B cell (primary cell): ENCODE results near the gene MROH9. TPM values are rescaled to one million over a fixed set of nuclear protein-coding genes. Genes with fewer than 3 reads are reported as not detected.

Experiments used
- ATAC-seq: fragments of 200-7000 bp; cut with Tn5 transposase; one replicate; pipeline ENCODE4 v1.10.0; 2021; ENCODE audit warnings: low read depth, mild to moderate bottlenecking, moderate number of reproducible peaks, moderate library complexity
- CTCF ChIA-PET: fragments of 350-600 bp; sonication (Branson Sonifier 250); formaldehyde crosslinking; loops from one replicate; lab custom pipeline; 2021; ENCODE audit warnings: antibody characterized with exemption, inconsistent platforms; lab: Charles Lee
- POLR2A ChIA-PET: fragments of 350-600 bp; sonication (Branson Sonifier 250); formaldehyde crosslinking; loops from one replicate; lab custom pipeline; 2021; ENCODE audit warnings: antibody characterized with exemption; lab: Charles Lee
- DNase-seq: peaks from one replicate; pipeline ENCODE4 v3.0.0; 2013
- H2AFZ ChIP-seq: 2 replicates; pipeline ENCODE4 v1.6.1; 2012; ENCODE audit warnings: mild to moderate bottlenecking, low read depth, low read length; ENCODE audit not compliant: insufficient read depth, poor library complexity, severe bottlenecking
- H3K27ac ChIP-seq, 2 donors: 1 replicate in 1 of 2; 2 replicates in 1 of 2; pipeline ENCODE4 v1.5.1; 2012 to 2013; ENCODE audit warnings: low read length in 2 of 2, mild to moderate bottlenecking in 2 of 2, moderate library complexity in 1 of 2
- H3K27me3 ChIP-seq, 4 experiments: fragments of 200-600 bp in 1 of 4; sonication (generic) in 1 of 4; replicated peaks in 1 of 4; 1 replicate in 2 of 4; 2 replicates in 2 of 4; pipeline versions ENCODE4 v1.6.1 to v1.7.0; 2013 to 2016; ENCODE audit warnings: low read length in 3 of 4, mild to moderate bottlenecking in 2 of 4, mixed read lengths in 1 of 4, moderate library complexity in 1 of 4; ENCODE audit not compliant: insufficient read depth in 4 of 4, control insufficient read depth in 3 of 4; ENCODE audit errors: control extremely low read depth in 1 of 4
- H3K36me3 ChIP-seq, 2 experiments: replicated peaks in 1 of 2; 1 replicate in 1 of 2; 2 replicates in 1 of 2; pipeline versions ENCODE4 v1.6.1 to v1.7.1; 2013; ENCODE audit warnings: low read length in 1 of 2; ENCODE audit not compliant: insufficient read depth in 2 of 2, control insufficient read depth in 1 of 2; ENCODE audit errors: control extremely low read depth in 1 of 2, extremely low read depth in 1 of 2
- H3K4me1 ChIP-seq, 2 donors: fragments of 200-600 bp in 1 of 2; sonication (generic) in 1 of 2; 1 replicate in 1 of 2; 2 replicates in 1 of 2; pipeline versions ENCODE4 v1.5.1 to v1.6.1; 2013 to 2017; ENCODE audit warnings: low read length in 2 of 2; ENCODE audit not compliant: control insufficient read depth in 2 of 2, insufficient read depth in 2 of 2
- H3K4me2 ChIP-seq: replicated peaks from 2 replicates; pipeline ENCODE3; 2012; ENCODE audit warnings: mild to moderate bottlenecking, low read depth, low read length; ENCODE audit not compliant: poor library complexity, severe bottlenecking
- H3K4me3 ChIP-seq, 5 experiments: fragments of 200-600 bp in 1 of 5; sonication (generic) in 1 of 5; 1 replicate in 3 of 5; 2 replicates in 2 of 5; pipeline versions ENCODE4 v1.5.1 to v1.7.0; 2011 to 2016; ENCODE audit warnings: low read length in 4 of 5, mild to moderate bottlenecking in 4 of 5, low read depth in 2 of 5, control low read depth in 1 of 5, moderate library complexity in 1 of 5; ENCODE audit not compliant: insufficient read depth in 1 of 5; ENCODE audit errors: control extremely low read depth in 1 of 5, extremely low read depth in 1 of 5
- H3K79me2 ChIP-seq: fragments of 200-600 bp; sonication (generic); one replicate; pipeline ENCODE4 v1.6.0; 2016; ENCODE audit warnings: low read length; ENCODE audit not compliant: control insufficient read depth, insufficient read depth
- H3K9ac ChIP-seq: fragments of 200-600 bp; sonication (generic); 2 replicates; pipeline ENCODE4 v1.6.1; 2017; ENCODE audit warnings: mild to moderate bottlenecking, low read length, moderate library complexity
- H3K9me3 ChIP-seq, 3 donors: one replicate each; pipeline versions ENCODE4 v1.6.1 to v1.7.1; 2013; ENCODE audit warnings: low read length in 2 of 3; ENCODE audit not compliant: control insufficient read depth in 2 of 3, insufficient read depth in 1 of 3; ENCODE audit errors: control extremely low read depth in 1 of 3
- H4K20me1 ChIP-seq: 2 replicates; pipeline ENCODE4 v1.6.0; 2012; ENCODE audit warnings: mild to moderate bottlenecking, low read length; ENCODE audit not compliant: insufficient read depth, control insufficient read depth, poor library complexity, severe bottlenecking
- H3K27ac Mint-ChIP-seq: one replicate; pipeline ENCODE4 v1.8.0; 2021; ENCODE audit warnings: mixed read lengths
- H3K27me3 Mint-ChIP-seq: one replicate; pipeline ENCODE4 v1.8.0; 2021; ENCODE audit warnings: mixed read lengths
- H3K4me1 Mint-ChIP-seq: one replicate; pipeline ENCODE4 v1.8.0; 2021; ENCODE audit warnings: mixed read lengths
- H3K4me3 Mint-ChIP-seq: one replicate; pipeline ENCODE4 v1.8.0; 2021; ENCODE audit warnings: mixed read lengths
- H3K9me3 Mint-ChIP-seq: one replicate; pipeline ENCODE4 v1.8.0; 2022; ENCODE audit warnings: mixed read lengths; ENCODE audit not compliant: insufficient read depth
- CTCF ChIP-seq: fragments of 200-600 bp; IDR thresholded peaks from one replicate; pipeline ENCODE4 v1.8.0; 2022; ENCODE audit warnings: antibody characterized with exemption, mild to moderate bottlenecking
- EZH2 ChIP-seq: IDR thresholded peaks from 2 replicates; pipeline ENCODE4 v1.6.1; 2012; ENCODE audit warnings: borderline replicate concordance, low read depth, mild to moderate bottlenecking, moderate library complexity, low read length; ENCODE audit not compliant: insufficient read depth, poor library complexity, severe bottlenecking
- WGBS: methylation state at CpG from one replicate; pipeline ENCODE4 v1.1.5; 2013; ENCODE audit warnings: missing lambda C conversion rate; ENCODE audit not compliant: insufficient coverage; 5-methylcytosine and 5-hydroxymethylcytosine counted together
- intact Hi-C: fragments of 100-400 bp; cut with micrococcal nuclease; formaldehyde crosslinking; loops from one replicate; pipeline ENCODE4 v1.10.0; 2022
- polyA plus RNA-seq: library from polyadenylated mRNA; depleted of rRNA; stranded (reverse); fragments of >200 nt; gene quantifications from 2 replicates; pipeline ENCODE4 v1.2.3, GENCODE V29; 2012
- total RNA-seq, 2 donors: library from RNA; stranded (reverse); fragments of 120-200 nt in 1 of 2; gene quantifications; 1 replicate in 1 of 2; 2 replicates in 1 of 2; pipeline versions ENCODE4 v1.2.3 to v1.2.4, GENCODE V29; 2013 to 2022

The MROH9 gene
- total and polyA plus RNA-seq, 2 donors (not counting 1 experiment from before 2014, with no cell fraction given) = not detected

- H3K4me3 Mint-ChIP-seq = no peak overlapping the region
- DNase-seq = no peak
- Histone ChIP-seq H2AFZ (no peak overlapping the region), H3K27ac (no peak overlapping the region), H3K79me2 (no peaks in the 10 kb centered on the region), H4K20me1 (no peaks in the 10 kb centered on the region), H3K4me2 (no peak overlapping the region), H3K4me3 (no peak overlapping the region), H3K9me3 (peaks cover 4 to 14% (median 10%) of the 10 kb centered on the region in 3 donors), H3K27me3 (peaks cover 0 to 5% (median 0%) of the 10 kb centered on the region in 4 experiments), H3K4me1 (no peaks in the 10 kb centered on the region), H3K36me3 (no peaks in the 10 kb centered on the region), H3K9ac (no peak overlapping the region)
- H3K27me3 Mint-ChIP-seq = peaks cover 4% of the 10 kb centered on the region
- intact Hi-C loops = no loop called here
- TF ChIP-seq CTCF = no peak
- TF ChIP-seq EZH2 = no peak
- no peaks in the 10 kb centered on the region for H3K4me1 Mint-ChIP-seq
- ChIA-PET POLR2A (no interaction called here), CTCF (no interaction called here)
- no peak for ATAC-seq
- WGBS = 83% methylated on average over 2 of the region's 2 CpGs
- no peak overlapping the region for H3K27ac Mint-ChIP-seq
- H3K9me3 Mint-ChIP-seq = peaks cover 13% of the 10 kb centered on the region
These were observed 112.7 kb downstream of the MROH9 start for GRCh38 chr1:171048014-171048413.

- no peak for ATAC-seq
- 94% methylated on average over 2 of the region's 2 CpGs for WGBS
- no peaks in the 10 kb centered on the region for H3K36me3 ChIP-seq
These were observed 117.6 kb downstream of the MROH9 start for GRCh38 chr1:171052977-171053376.

More at GRCh38 chr1:171052977-171053376, 117.6 kb downstream of the MROH9 start:
- no peak overlapping the region for H2AFZ ChIP-seq
- Mint-ChIP-seq H3K27me3 (peaks cover 6% of the 10 kb centered on the region), H3K9me3 (peaks cover 7% of the 10 kb centered on the region), H3K4me3 (no peak overlapping the region), H3K27ac (no peak overlapping the region), H3K4me1 (no peaks in the 10 kb centered on the region)
- H3K9me3 ChIP-seq = peaks cover 0 to 17% (median 3%) of the 10 kb centered on the region in 3 donors
- H3K27ac ChIP-seq = no peak overlapping the region
- H4K20me1 ChIP-seq = no peaks in the 10 kb centered on the region
- no peak for TF ChIP-seq EZH2
- no peak for TF ChIP-seq CTCF
- no peak overlapping the region for H3K9ac ChIP-seq
- H3K4me3 ChIP-seq = no peak overlapping the region
- H3K4me1 ChIP-seq = no peaks in the 10 kb centered on the region
- no peak for DNase-seq
- intact Hi-C loops = no loop called here
- ChIA-PET POLR2A (no interaction called here), CTCF (no interaction called here)
- H3K27me3 ChIP-seq = peaks cover 0 to 5% (median 0%) of the 10 kb centered on the region in 4 experiments
- H3K79me2 ChIP-seq = no peaks in the 10 kb centered on the region
- no peak overlapping the region for H3K4me2 ChIP-seq
